ENCODE measurements around the gene CFAP251. TPM values are rescaled to one million over a fixed set of nuclear protein-coding genes. Genes with fewer than 3 reads are reported as not detected.
A peak's percentile ranks its signal among the peaks of the same experiment; 100 is the strongest.

CFAP251 gene
- total RNA-seq, 1 experiment from 2014 or later: 0.44 TPM

GRCh38 chr12:122021193-122021821, 102.9 kb downstream of the CFAP251 start:
- in situ Hi-C loops (cut with HindIII; ENCODE audit: low sequenced_read_pairs): no loop called here
- DNase-seq (ENCODE audit: low spot score): peak; percentile 47

GRCh38 chr12:122021822-122022392, 103.5 kb downstream of the CFAP251 start, which contains the start of gene BCL7A:
Gene BCL7A (plus strand): TSS chr12:122021884. CDS start chr12:122022092, 208 bp downstream.
- peak; percentile 69 for DNase-seq (ENCODE audit: low spot score)
- in situ Hi-C loops (cut with HindIII; ENCODE audit: low sequenced_read_pairs): no loop called here

GRCh38 chr12:122022393-122023338, 104.3 kb downstream of the CFAP251 start:
- peak; percentile 25 for DNase-seq (ENCODE audit: low spot score)
- in situ Hi-C loops (cut with HindIII; ENCODE audit: low sequenced_read_pairs): no loop called here

- peak; percentile 66 for DNase-seq (ENCODE audit: low spot score)
Measured at GRCh38 chr12:122023339-122024131, 105.1 kb downstream of the CFAP251 start.

GRCh38 chr12:122024132-122024785, 105.9 kb downstream of the CFAP251 start:
- in situ Hi-C loops (cut with HindIII; ENCODE audit: low sequenced_read_pairs): no loop called here
- DNase-seq (ENCODE audit: low spot score): peak; percentile 42

More at GRCh38 chr12:122023339-122024131, 105.1 kb downstream of the CFAP251 start:
- in situ Hi-C loops (cut with HindIII; ENCODE audit: low sequenced_read_pairs): no loop called here

- no peak for DNase-seq (ENCODE audit: low spot score)
- in situ Hi-C loops (cut with HindIII; ENCODE audit: low sequenced_read_pairs): no loop called here
Measured at GRCh38 chr12:122026706-122027333, 108.4 kb downstream of the CFAP251 start.

GRCh38 chr12:122028165-122028904, 109.9 kb downstream of the CFAP251 start:
- DNase-seq (ENCODE audit: low spot score): peak; percentile 76
- in situ Hi-C loops (cut with HindIII; ENCODE audit: low sequenced_read_pairs): no loop called here

GRCh38 chr12:122028905-122029560, 110.6 kb downstream of the CFAP251 start:
- in situ Hi-C loops (cut with HindIII; ENCODE audit: low sequenced_read_pairs): no loop called here
- no peak for DNase-seq (ENCODE audit: low spot score)

- DNase-seq (ENCODE audit: low spot score): no peak
- in situ Hi-C loops (cut with HindIII; ENCODE audit: low sequenced_read_pairs): no loop called here
Measured at GRCh38 chr12:122029620-122030423, 111.4 kb downstream of the CFAP251 start.

- in situ Hi-C loops (cut with HindIII; ENCODE audit: low sequenced_read_pairs): no loop called here
- DNase-seq (ENCODE audit: low spot score): no peak
Measured at GRCh38 chr12:122030424-122031035, 112.1 kb downstream of the CFAP251 start.

- in situ Hi-C loops (cut with HindIII; ENCODE audit: low sequenced_read_pairs): no loop called here
- peak; percentile 22 for DNase-seq (ENCODE audit: low spot score)
Measured at GRCh38 chr12:122031342-122032216, 113.2 kb downstream of the CFAP251 start.

- no peak for DNase-seq (ENCODE audit: low spot score)
Measured at GRCh38 chr12:122032580-122032979, 114.2 kb downstream of the CFAP251 start.

GRCh38 chr12:122035292-122035691, 116.9 kb downstream of the CFAP251 start:
- in situ Hi-C loops (cut with HindIII; ENCODE audit: low sequenced_read_pairs): no loop called here
- peak; percentile 17 for DNase-seq (ENCODE audit: low spot score)

More at GRCh38 chr12:122032580-122032979, 114.2 kb downstream of the CFAP251 start:
- in situ Hi-C loops (cut with HindIII; ENCODE audit: low sequenced_read_pairs): no loop called here

- in situ Hi-C loops (cut with HindIII; ENCODE audit: low sequenced_read_pairs): no loop called here
- DNase-seq (ENCODE audit: low spot score): no peak
Measured at GRCh38 chr12:122036153-122036552, 117.8 kb downstream of the CFAP251 start.
